K562 (cell line): ENCODE measurements around the gene ATP5F1D. TPM values are rescaled to one million over a fixed set of nuclear protein-coding genes. Genes with fewer than 3 reads are reported as not detected.

Experiments
- ATF2 ChIP-seq: sonication (generic); formaldehyde crosslinking; IDR thresholded peaks from 2 replicates; pipeline ENCODE4 v1.8.1; 2022; ENCODE audit warnings: missing genetic modification reagents
- ATF6 ChIP-seq: sonication (generic); formaldehyde crosslinking; IDR thresholded peaks from 2 replicates; pipeline ENCODE4 v1.4.0; 2020; ENCODE audit warnings: mild to moderate bottlenecking, missing genetic modification reagents
- BMI1 ChIP-seq: fragments of 150-350 bp; IDR thresholded peaks from 2 replicates; pipeline ENCODE4 v1.6.1; 2014; ENCODE audit warnings: low read length
- BRF1 ChIP-seq: IDR thresholded peaks from 3 replicates; pipeline ENCODE4 v1.6.1; 2011; ENCODE audit warnings: borderline replicate concordance, mild to moderate bottlenecking; ENCODE audit not compliant: insufficient read length; ENCODE audit errors: extremely low read depth
- CBFB ChIP-seq: sonication (generic); formaldehyde crosslinking; IDR thresholded peaks from 2 replicates; pipeline ENCODE4 v1.4.0; 2020; ENCODE audit warnings: mild to moderate bottlenecking, missing genetic modification reagents
- CBX3 ChIP-seq, 2 experiments: IDR thresholded peaks; 1 replicate in 1 of 2; 2 replicates in 1 of 2; pipeline ENCODE4 v1.6.1; 2012; ENCODE audit warnings: inconsistent platforms in 2 of 2, low read length in 2 of 2, borderline replicate concordance in 1 of 2, control low read depth in 1 of 2
- EZH2 ChIP-seq: IDR thresholded peaks from 2 replicates; pipeline ENCODE4 v1.6.1; 2012; ENCODE audit warnings: low read depth, mild to moderate bottlenecking, inconsistent platforms, low read length, borderline replicate concordance
- FOSL1 ChIP-seq: fragments of 200-800 bp; sonication (Bioruptor generic); conservative IDR thresholded peaks from 2 replicates; pipeline ENCODE4 v1.6.1; 2016; ENCODE audit warnings: missing genetic modification characterization, missing compliant biosample characterization
- GTF2E2 ChIP-seq: fragments of 200-800 bp; sonication (Bioruptor generic); IDR thresholded peaks from 2 replicates; pipeline ENCODE4 v1.6.1; 2016; ENCODE audit warnings: missing genetic modification characterization, missing compliant biosample characterization
- KLF16 ChIP-seq: IDR thresholded peaks from 2 replicates; pipeline ENCODE4 v1.6.1; 2016; ENCODE audit warnings: antibody characterized with exemption
- RFX5 ChIP-seq: IDR thresholded peaks from 2 replicates; pipeline ENCODE4 v1.6.1; 2011; ENCODE audit warnings: low read depth, mild to moderate bottlenecking, improper control_type of control experiment, low read length
- RNF2 ChIP-seq: sonication (generic); IDR thresholded peaks from 2 replicates; pipeline ENCODE4 v1.6.1; 2016
- SMAD2 ChIP-seq: fragments of 150-350 bp; IDR thresholded peaks from 2 replicates; pipeline ENCODE4 v1.6.1; 2014; ENCODE audit warnings: low read depth, mild to moderate bottlenecking, low read length
- TBL1XR1 ChIP-seq, 2 experiments: IDR thresholded peaks; 2 replicates each; pipeline ENCODE4 v1.6.1; 2012; ENCODE audit warnings: improper control_type of control experiment in 2 of 2, low read length in 2 of 2, mild to moderate bottlenecking in 1 of 2
- ZNF75A ChIP-seq: fragments of 450-650 bp; formaldehyde crosslinking; IDR thresholded peaks from 2 replicates; pipeline ENCODE4 v1.4.0; 2020; ENCODE audit warnings: mild to moderate bottlenecking
- ZNF830 ChIP-seq: fragments of 250-450 bp; sonication (Bioruptor Pico); IDR thresholded peaks from 2 replicates; pipeline ENCODE4 v1.5.0; 2021; ENCODE audit warnings: mild to moderate bottlenecking
- polyA plus RNA-seq, 8 experiments: library from polyadenylated mRNA; depleted of rRNA in 4 of 8; stranded (reverse) in 5 of 8; unstranded in 3 of 8; fragments of >200 nt; fragmentation: Nextera tagmentation in 2 of 8; fragmentation: Illumina TruSeq in 1 of 8; extraction: Ambion mirVana in 2 of 8; extraction: Trizol in 1 of 8; gene quantifications; 2 replicates each; pipeline versions ENCODE4 v1.2.1 to v1.2.3, GENCODE V29; 2011 to 2014; ENCODE audit warnings: inconsistent platforms in 1 of 8, missing spikeins in 1 of 8
- total RNA-seq, 7 experiments: library from RNA; depleted of rRNA in 6 of 7; stranded (reverse); fragments of >200 nt in 6 of 7; fragmentation: Illumina TruSeq in 2 of 7; extraction: Trizol in 2 of 7; gene quantifications; 2 replicates each; pipeline versions ENCODE4 v1.2.1 to v1.2.3, GENCODE V29; 2011 to 2021; ENCODE audit warnings: low replicate concordance in 1 of 7
- TF ChIP-seq, protein P1 (sequence below): fragments of 450-650 bp; IDR thresholded peaks from 2 replicates; pipeline ENCODE4 v1.6.1; 2016; ENCODE audit warnings: borderline replicate concordance
- TF ChIP-seq, protein P2 (sequence below): fragments of 450-650 bp; formaldehyde crosslinking; IDR thresholded peaks from 2 replicates; pipeline ENCODE4 v1.4.0; 2020; ENCODE audit warnings: mild to moderate bottlenecking
- TF ChIP-seq, protein P3 (sequence below): fragments of 450-650 bp; IDR thresholded peaks from 2 replicates; pipeline ENCODE4 v1.6.1; 2018; ENCODE audit not compliant: partially characterized antibody

The ATP5F1D gene
- total and polyA plus RNA-seq, 9 of the 15 experiments (the other 6 are each of a cell fraction or from before 2014, with no cell fraction given): 3.9 to 409 (median 36.8) TPM

- TF ChIP-seq, protein P1, sequence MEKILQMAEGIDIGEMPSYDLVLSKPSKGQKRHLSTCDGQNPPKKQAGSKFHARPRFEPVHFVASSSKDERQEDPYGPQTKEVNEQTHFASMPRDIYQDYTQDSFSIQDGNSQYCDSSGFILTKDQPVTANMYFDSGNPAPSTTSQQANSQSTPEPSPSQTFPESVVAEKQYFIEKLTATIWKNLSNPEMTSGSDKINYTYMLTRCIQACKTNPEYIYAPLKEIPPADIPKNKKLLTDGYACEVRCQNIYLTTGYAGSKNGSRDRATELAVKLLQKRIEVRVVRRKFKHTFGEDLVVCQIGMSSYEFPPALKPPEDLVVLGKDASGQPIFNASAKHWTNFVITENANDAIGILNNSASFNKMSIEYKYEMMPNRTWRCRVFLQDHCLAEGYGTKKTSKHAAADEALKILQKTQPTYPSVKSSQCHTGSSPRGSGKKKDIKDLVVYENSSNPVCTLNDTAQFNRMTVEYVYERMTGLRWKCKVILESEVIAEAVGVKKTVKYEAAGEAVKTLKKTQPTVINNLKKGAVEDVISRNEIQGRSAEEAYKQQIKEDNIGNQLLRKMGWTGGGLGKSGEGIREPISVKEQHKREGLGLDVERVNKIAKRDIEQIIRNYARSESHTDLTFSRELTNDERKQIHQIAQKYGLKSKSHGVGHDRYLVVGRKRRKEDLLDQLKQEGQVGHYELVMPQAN: no peak
- TF ChIP-seq GTF2E2 (tag) (0 out of 2 replicates have a peak, but pooled peaks have one; percentile 85), EZH2 (no peak), BMI1 (no peak), RFX5 (no peak), CBX3 (IDR thresholded peaks at IDR 0.05; ENCODE audit: borderline replicate concordance in 1 of 2, low read length in 2 of 2) (no peak), KLF16 (no peak), ZNF75A (CRISPR knock-in tag) (no peak), RNF2 (no peak), ATF6 (peak; percentile 89; the same call in 1 of the 2 replicates), TBL1XR1 (IDR thresholded peaks at IDR 0.05; ENCODE audit: low read length in 2 of 2) (no peak; a peak in 1 of 4 replicates), FOSL1 (tag) (0 out of 2 replicates have a peak, but pooled peaks have one; percentile 8), ZNF830 (CRISPR knock-in tag) (peak; percentile 94), CBFB (CRISPR knock-in tag) (no peak), BRF1 (no peak), SMAD2 (no peak), ATF2 (no peak)
- TF ChIP-seq, protein P2, sequence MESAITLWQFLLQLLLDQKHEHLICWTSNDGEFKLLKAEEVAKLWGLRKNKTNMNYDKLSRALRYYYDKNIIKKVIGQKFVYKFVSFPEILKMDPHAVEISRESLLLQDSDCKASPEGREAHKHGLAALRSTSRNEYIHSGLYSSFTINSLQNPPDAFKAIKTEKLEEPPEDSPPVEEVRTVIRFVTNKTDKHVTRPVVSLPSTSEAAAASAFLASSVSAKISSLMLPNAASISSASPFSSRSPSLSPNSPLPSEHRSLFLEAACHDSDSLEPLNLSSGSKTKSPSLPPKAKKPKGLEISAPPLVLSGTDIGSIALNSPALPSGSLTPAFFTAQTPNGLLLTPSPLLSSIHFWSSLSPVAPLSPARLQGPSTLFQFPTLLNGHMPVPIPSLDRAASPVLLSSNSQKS (CRISPR knock-in tag): no peak
- TF ChIP-seq, protein P3, sequence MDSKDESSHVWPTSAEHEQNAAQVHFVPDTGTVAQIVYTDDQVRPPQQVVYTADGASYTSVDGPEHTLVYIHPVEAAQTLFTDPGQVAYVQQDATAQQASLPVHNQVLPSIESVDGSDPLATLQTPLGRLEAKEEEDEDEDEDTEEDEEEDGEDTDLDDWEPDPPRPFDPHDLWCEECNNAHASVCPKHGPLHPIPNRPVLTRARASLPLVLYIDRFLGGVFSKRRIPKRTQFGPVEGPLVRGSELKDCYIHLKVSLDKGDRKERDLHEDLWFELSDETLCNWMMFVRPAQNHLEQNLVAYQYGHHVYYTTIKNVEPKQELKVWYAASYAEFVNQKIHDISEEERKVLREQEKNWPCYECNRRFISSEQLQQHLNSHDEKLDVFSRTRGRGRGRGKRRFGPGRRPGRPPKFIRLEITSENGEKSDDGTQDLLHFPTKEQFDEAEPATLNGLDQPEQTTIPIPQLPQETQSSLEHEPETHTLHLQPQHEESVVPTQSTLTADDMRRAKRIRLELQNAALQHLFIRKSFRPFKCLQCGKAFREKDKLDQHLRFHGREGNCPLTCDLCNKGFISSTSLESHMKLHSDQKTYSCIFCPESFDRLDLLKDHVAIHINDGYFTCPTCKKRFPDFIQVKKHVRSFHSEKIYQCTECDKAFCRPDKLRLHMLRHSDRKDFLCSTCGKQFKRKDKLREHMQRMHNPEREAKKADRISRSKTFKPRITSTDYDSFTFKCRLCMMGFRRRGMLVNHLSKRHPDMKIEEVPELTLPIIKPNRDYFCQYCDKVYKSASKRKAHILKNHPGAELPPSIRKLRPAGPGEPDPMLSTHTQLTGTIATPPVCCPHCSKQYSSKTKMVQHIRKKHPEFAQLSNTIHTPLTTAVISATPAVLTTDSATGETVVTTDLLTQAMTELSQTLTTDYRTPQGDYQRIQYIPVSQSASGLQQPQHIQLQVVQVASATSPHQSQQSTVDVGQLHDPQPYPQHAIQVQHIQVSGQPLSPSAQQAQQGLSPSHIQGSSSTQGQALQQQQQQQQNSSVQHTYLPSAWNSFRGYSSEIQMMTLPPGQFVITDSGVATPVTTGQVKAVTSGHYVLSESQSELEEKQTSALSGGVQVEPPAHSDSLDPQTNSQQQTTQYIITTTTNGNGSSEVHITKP: no peak
Measured at GRCh38 chr19:1274852-1275259, 33.3 kb downstream of the ATP5F1D start (continued).
